Measurements from ENCODE around the gene SVOPL.

GRCh38 chr7:138588986-138589385 lies 112.2 kb downstream of the SVOPL start:
- no peak for TF ChIP-seq EZH2 (IDR thresholded peaks at IDR 0.05; ENCODE audit: low read length, missing control alignments)
- no peak for TF ChIP-seq CTCF (conservative IDR thresholded peaks at IDR 0.05 in 1 of 2, IDR thresholded peaks at IDR 0.05 in 1 of 2; ENCODE audit: low read depth in 1 of 2, low read length in 2 of 2)

Data from fibroblast of lung (primary cell).